GM19328 (cell line): ENCODE results near the gene PERP.
A peak's percentile ranks its signal among the peaks of the same experiment; 100 is the strongest.
"Not testable (repeated sequence)": the region's sequence is repeated elsewhere in the genome, so short reads cannot be mapped to it uniquely, and the experiment has no call there.

Experiments
- ATAC-seq: cut with Tn5 transposase; IDR thresholded peaks from one replicate; pipeline ENCODE4 v1.9.1; 2021; ENCODE audit warnings: mild to moderate bottlenecking, moderate library complexity; ENCODE audit not compliant: unreplicated experiment

Gene PERP

GRCh38 chr6:138107078-138107751 is at the start of gene PERP:
Gene PERP, minus strand, starts transcription at chr6:138107419. Its CDS starts 79 bp downstream, at chr6:138107340.
- ATAC-seq, result no peak

- ATAC-seq, result no peak
Observed at GRCh38 chr6:138155443-138155842, 48.2 kb upstream of the PERP start.

GRCh38 chr6:138146544-138146943 is 39.3 kb upstream of the PERP start:
- no peak for ATAC-seq

GRCh38 chr6:138145402-138145801 is 38.2 kb upstream of the PERP start:
- peak; percentile 64 for ATAC-seq

GRCh38 chr6:138142806-138143205 is 35.6 kb upstream of the PERP start:
- no peak for ATAC-seq

GRCh38 chr6:138129190-138129589 is 22.0 kb upstream of the PERP start:
- ATAC-seq, result no peak

- ATAC-seq, result no peak
Observed at GRCh38 chr6:138128096-138128495, 20.9 kb upstream of the PERP start.

- ATAC-seq, result no peak
Observed at GRCh38 chr6:138124096-138124495, 16.9 kb upstream of the PERP start.

- no peak for ATAC-seq
Observed at GRCh38 chr6:138119976-138120375, 12.8 kb upstream of the PERP start.

- ATAC-seq, result not testable (repeated sequence)
Observed at GRCh38 chr6:138119229-138119628, 12.0 kb upstream of the PERP start.

GRCh38 chr6:138117376-138117914 is 10.2 kb upstream of the PERP start:
- ATAC-seq, result no peak

- no peak for ATAC-seq
Observed at GRCh38 chr6:138116661-138116999, 9.4 kb upstream of the PERP start.

GRCh38 chr6:138115877-138116660 is 8.8 kb upstream of the PERP start:
- ATAC-seq, result peak; percentile 66

GRCh38 chr6:138115201-138115600 is 8.0 kb upstream of the PERP start:
- ATAC-seq, result no peak

GRCh38 chr6:138113588-138114210 is 6.5 kb upstream of the PERP start:
- no peak for ATAC-seq

- no peak for ATAC-seq
Observed at GRCh38 chr6:138110229-138110628, 3.0 kb upstream of the PERP start.

GRCh38 chr6:138109042-138109997 is 2.1 kb upstream of the PERP start:
- ATAC-seq, result no peak

- no peak for ATAC-seq
Observed at GRCh38 chr6:138107752-138108592, 753 bp upstream of the PERP start.

GRCh38 chr6:138106665-138107077 is 548 bp downstream of the PERP start:
- ATAC-seq, result no peak
